CD4-positive, alpha-beta T cell treated with Interleukin-6 for 4 hours (primary cell): Measurements from ENCODE around the gene TMEM239.
"Not testable (repeated sequence)": the region's sequence is repeated elsewhere in the genome, so short reads cannot be mapped to it uniquely, and the experiment has no call there.

ENCODE experiments used
- DNase-seq: peaks from one replicate; pipeline ENCODE4 v3.0.0-alpha.2; 2020; ENCODE audit warnings: mixed read lengths

TMEM239 gene

GRCh38 chr20:2820896-2821869, 5.0 kb downstream of the TMEM239 start:
- peak; percentile 23 for DNase-seq

- DNase-seq: peak; percentile 63
These were observed 5.9 kb downstream of the TMEM239 start for GRCh38 chr20:2822073-2822472.

- DNase-seq: no peak
These were observed 9.6 kb downstream of the TMEM239 start for GRCh38 chr20:2825761-2826160.

DNA sequence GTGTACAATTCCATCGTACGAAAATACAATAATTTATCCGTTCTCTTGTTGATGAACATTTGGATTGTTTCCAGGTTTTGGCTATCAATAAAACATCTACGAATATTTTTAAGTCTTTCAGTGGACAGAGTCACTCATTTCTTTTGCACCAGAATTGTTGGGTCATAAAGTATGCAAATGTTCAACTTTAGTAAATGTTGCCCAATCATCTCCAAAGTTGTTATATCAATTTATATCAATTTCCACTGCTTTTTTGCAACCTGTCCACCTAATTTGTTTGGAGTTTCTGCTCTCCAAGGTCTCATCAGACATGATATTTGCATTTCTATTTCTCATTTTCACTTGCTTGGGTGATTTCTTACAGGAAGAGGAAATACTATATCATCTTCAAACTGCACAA, 10.5 kb downstream of the TMEM239 start:
- DNase-seq: no peak

DNA sequence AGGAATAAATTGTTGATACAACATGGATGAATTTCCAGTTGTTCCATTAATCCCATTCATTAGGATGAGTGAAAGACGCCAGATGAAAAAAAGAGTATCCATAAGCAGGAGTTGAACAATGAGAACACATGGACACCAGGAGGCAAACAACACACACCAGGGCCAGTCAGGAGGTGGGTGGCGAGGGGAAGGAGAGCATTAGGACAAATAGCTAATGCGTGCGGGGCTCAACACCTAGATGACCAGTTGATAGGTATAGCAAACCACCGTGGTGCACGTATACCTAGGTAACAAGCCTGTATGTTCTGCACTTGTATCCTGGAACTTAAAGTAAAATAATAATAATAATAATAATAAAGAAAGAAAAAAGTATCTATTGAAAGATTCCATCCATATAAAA, 13.2 kb downstream of the TMEM239 start:
- DNase-seq: no peak

- DNase-seq: not testable (repeated sequence)
These were observed 15.0 kb downstream of the TMEM239 start for GRCh38 chr20:2831206-2831605.

- no peak for DNase-seq
These were observed 17.6 kb downstream of the TMEM239 start for GRCh38 chr20:2833761-2834160.

- DNase-seq: no peak
These were observed 18.4 kb downstream of the TMEM239 start for GRCh38 chr20:2834401-2835110.

- DNase-seq: no peak
These were observed 19.2 kb downstream of the TMEM239 start for GRCh38 chr20:2835331-2835796.

GRCh38 chr20:2836035-2836434, 19.9 kb downstream of the TMEM239 start:
- no peak for DNase-seq

GRCh38 chr20:2837221-2837960, 21.2 kb downstream of the TMEM239 start:
- no peak for DNase-seq

- DNase-seq: no peak
These were observed 22.1 kb downstream of the TMEM239 start for GRCh38 chr20:2838170-2838797.

DNA sequence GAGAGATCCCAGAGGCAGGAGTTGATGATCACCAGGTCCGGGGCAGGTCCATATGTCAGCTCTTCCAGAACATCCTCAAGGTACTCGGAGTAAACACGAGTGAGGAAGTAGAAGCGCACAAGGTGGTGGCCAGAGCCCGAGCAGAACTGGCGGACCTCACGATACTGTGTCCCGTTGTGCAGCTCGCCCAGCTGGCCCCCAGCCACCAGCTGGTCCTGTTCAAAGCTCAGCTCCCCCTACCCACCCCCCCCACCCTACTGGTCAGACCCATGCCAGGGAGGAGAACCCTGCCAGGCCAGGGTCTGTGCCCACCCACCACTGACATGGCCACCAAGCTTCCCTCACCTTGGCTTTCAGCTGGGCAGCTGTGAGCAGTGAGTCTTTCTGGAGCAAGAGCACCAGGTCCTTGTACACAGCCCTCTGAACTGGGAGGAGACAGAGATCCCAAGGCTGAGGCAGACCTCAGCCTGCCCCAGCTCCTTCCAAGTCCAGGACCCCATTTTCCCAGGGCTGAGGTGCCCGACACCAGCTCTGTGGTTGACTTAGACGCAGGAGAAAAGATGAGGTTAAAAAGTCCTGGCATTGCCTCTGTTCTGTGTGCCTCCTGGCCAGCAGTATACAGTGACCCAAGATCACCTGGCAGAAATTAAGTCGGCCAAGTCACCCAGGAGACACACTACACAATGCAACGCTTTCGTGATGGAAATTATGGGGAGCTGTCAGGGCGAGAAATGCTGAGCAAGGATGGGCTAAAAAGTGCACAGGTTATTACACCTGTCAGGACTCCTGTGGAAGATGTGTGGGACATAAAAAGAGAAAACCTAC, 22.9 kb downstream of the TMEM239 start:
- no peak for DNase-seq

DNA sequence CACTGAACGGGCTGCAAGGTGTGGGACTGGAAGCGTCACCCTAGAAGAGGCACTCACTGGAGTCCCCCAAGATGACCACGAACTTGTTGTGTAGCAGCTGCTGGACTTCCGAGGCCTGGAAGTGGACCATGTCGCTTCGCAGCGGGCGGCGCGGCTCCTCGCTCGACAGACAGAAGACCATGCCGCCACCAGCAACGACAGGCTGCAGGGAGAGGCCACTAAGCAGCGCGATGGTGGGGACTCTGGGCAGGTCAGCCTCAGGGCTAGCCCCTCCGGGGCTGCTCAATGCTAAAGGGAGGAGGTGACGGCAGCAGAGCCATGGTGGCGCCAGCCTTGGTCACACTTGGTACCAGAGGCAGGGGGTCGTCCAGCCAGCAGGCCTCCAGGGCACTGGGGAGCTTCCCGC, 23.6 kb downstream of the TMEM239 start:
- DNase-seq: no peak

GRCh38 chr20:2840138-2840966, 24.2 kb downstream of the TMEM239 start, which contains the start of the genes PCED1A and VPS16:
Gene PCED1A (minus strand): TSS chr20:2840655. CDS start chr20:2839912, 743 bp downstream.
Gene VPS16 (plus strand): TSS chr20:2840745. CDS start chr20:2840775, 30 bp downstream.
- peak; percentile 88 for DNase-seq

- DNase-seq: peak; percentile 38
These were observed 24.9 kb downstream of the TMEM239 start for GRCh38 chr20:2840967-2841531.

- DNase-seq: no peak
These were observed 29.4 kb downstream of the TMEM239 start for GRCh38 chr20:2845607-2846006.

GRCh38 chr20:2846698-2847097, 30.5 kb downstream of the TMEM239 start:
- DNase-seq: no peak

DNA sequence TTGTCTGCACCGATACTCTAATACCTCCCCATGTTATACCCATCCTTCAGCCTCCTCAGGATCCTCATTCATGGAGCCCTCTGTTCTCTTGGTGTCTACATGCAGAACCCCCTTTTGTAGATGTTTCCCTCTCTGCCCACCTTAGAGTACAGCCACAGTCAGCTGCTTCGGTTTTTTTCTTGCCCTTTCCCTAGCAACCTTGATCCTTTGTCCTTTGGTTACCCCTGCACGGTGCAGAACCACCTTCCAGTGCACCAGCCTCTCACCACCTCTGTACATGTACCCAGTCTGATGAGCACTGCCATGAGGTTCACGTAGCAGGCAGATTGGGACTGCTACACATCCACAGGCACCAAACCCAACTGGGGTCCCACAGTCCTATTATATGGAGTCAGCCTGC, 31.6 kb downstream of the TMEM239 start:
- DNase-seq: no peak

GRCh38 chr20:2849529-2849928, 33.4 kb downstream of the TMEM239 start:
- DNase-seq: no peak
